T-cell (primary cell): Measurements from ENCODE around the gene FAM53B. TPM values are rescaled to one million over a fixed set of nuclear protein-coding genes. Genes with fewer than 3 reads are reported as not detected.
A peak's percentile ranks its signal among the peaks of the same experiment; 100 is the strongest.

ENCODE experiments used
- ATAC-seq, 4 experiments: fragments of 200-7000 bp in 3 of 4; fragments of 150-1000 bp in 1 of 4; cut with Tn5 transposase; replicated peaks in 1 of 4; 1 replicate in 3 of 4; 2 replicates in 1 of 4; pipeline ENCODE4 v1.10.0; 2021; ENCODE audit warnings: moderate library complexity in 3 of 4, mild to moderate bottlenecking in 2 of 4, moderate number of reproducible peaks in 1 of 4
- CTCF ChIA-PET, 2 donors: fragments of 300-600 bp; sonication (Branson Sonifier 250); formaldehyde crosslinking; loops; one replicate each; lab custom pipeline; 2022; ENCODE audit warnings: antibody characterized with exemption in 2 of 2; lab: Charles Lee
- POLR2A ChIA-PET, 2 donors: fragments of 300-600 bp; sonication (Branson Sonifier 250); formaldehyde crosslinking; loops; one replicate each; lab custom pipeline; 2022; ENCODE audit warnings: antibody characterized with exemption in 2 of 2; lab: Charles Lee
- DNase-seq, 35 experiments: peaks; one replicate each; pipeline versions ENCODE4 v3.0.0 to v3.0.0-alpha.2; 2013 to 2023
- H3K27ac ChIP-seq: one replicate; pipeline ENCODE4 v1.5.1; 2013; ENCODE audit warnings: low read length
- H3K27me3 ChIP-seq, 2 experiments: replicated peaks in 1 of 2; 1 replicate in 1 of 2; 2 replicates in 1 of 2; pipeline versions ENCODE4 v1.6.1 to v1.7.0; 2013; ENCODE audit warnings: low read length in 1 of 2, mixed read lengths in 1 of 2; ENCODE audit not compliant: control insufficient read depth in 2 of 2, insufficient read depth in 2 of 2; ENCODE audit errors: extremely low read depth in 1 of 2
- H3K36me3 ChIP-seq, 2 donors: 1 replicate in 1 of 2; 2 replicates in 1 of 2; pipeline versions ENCODE4 v1.6.1 to v1.7.0; 2013; ENCODE audit warnings: low read length in 1 of 2; ENCODE audit not compliant: control insufficient read depth in 2 of 2, insufficient read depth in 1 of 2; ENCODE audit errors: extremely low read depth in 1 of 2
- H3K4me1 ChIP-seq, 2 experiments: 1 replicate in 1 of 2; 2 replicates in 1 of 2; pipeline versions ENCODE4 v1.6.1 to v1.7.0; 2013; ENCODE audit warnings: low read length in 2 of 2, mixed read lengths in 1 of 2; ENCODE audit not compliant: insufficient read depth in 2 of 2, control insufficient read depth in 1 of 2; ENCODE audit errors: extremely low read depth in 1 of 2
- H3K4me3 ChIP-seq, 2 donors: 1 replicate in 1 of 2; 2 replicates in 1 of 2; pipeline versions ENCODE4 v1.5.1 to v1.7.0; 2013; ENCODE audit warnings: mild to moderate bottlenecking in 2 of 2, low read length in 1 of 2, moderate library complexity in 1 of 2; ENCODE audit not compliant: control insufficient read depth in 1 of 2; ENCODE audit errors: extremely low read depth in 1 of 2
- H3K9me3 ChIP-seq: 2 replicates; pipeline ENCODE4 v1.7.0; 2013
- H3K27ac Mint-ChIP-seq, 2 donors: one replicate each; pipeline ENCODE4 v1.8.0; 2020 to 2021; ENCODE audit warnings: mild to moderate bottlenecking in 2 of 2, mixed read lengths in 2 of 2
- H3K27me3 Mint-ChIP-seq, 2 donors: one replicate each; pipeline ENCODE4 v1.8.0; 2021 to 2022; ENCODE audit warnings: mixed read lengths in 2 of 2
- H3K36me3 Mint-ChIP-seq: one replicate; pipeline ENCODE4 v1.8.0; 2021; ENCODE audit warnings: mixed read lengths
- H3K4me1 Mint-ChIP-seq, 3 donors: one replicate each; pipeline ENCODE4 v1.8.0; 2020 to 2022; ENCODE audit warnings: mixed read lengths in 3 of 3, mild to moderate bottlenecking in 1 of 3
- H3K4me3 Mint-ChIP-seq, 3 donors: one replicate each; pipeline ENCODE4 v1.8.0; 2020 to 2022; ENCODE audit warnings: mild to moderate bottlenecking in 3 of 3, mixed read lengths in 3 of 3, moderate library complexity in 3 of 3
- H3K9me3 Mint-ChIP-seq, 3 donors: one replicate each; pipeline ENCODE4 v1.8.0; 2020 to 2022; ENCODE audit warnings: mixed read lengths in 3 of 3
- WGBS: methylation state at CpG from one replicate; pipeline ENCODE4 v1.1.5; 2013; ENCODE audit warnings: missing lambda C conversion rate; ENCODE audit not compliant: insufficient coverage; 5-methylcytosine and 5-hydroxymethylcytosine counted together
- total RNA-seq, 35 experiments: library from RNA in 6 of 35; stranded (reverse) in 6 of 35; fragments of 120-200 nt in 1 of 35; gene quantifications; one replicate each; pipeline versions ENCODE4 v1.2.1 to v1.2.4 and lab custom pipeline; 2013 to 2026

The FAM53B gene
- total RNA-seq, 5 donors from 2014 or later (not counting 1 experiment from before 2014, with no cell fraction given), result 39.3 to 86.5 (median 52.3) TPM

DNA sequence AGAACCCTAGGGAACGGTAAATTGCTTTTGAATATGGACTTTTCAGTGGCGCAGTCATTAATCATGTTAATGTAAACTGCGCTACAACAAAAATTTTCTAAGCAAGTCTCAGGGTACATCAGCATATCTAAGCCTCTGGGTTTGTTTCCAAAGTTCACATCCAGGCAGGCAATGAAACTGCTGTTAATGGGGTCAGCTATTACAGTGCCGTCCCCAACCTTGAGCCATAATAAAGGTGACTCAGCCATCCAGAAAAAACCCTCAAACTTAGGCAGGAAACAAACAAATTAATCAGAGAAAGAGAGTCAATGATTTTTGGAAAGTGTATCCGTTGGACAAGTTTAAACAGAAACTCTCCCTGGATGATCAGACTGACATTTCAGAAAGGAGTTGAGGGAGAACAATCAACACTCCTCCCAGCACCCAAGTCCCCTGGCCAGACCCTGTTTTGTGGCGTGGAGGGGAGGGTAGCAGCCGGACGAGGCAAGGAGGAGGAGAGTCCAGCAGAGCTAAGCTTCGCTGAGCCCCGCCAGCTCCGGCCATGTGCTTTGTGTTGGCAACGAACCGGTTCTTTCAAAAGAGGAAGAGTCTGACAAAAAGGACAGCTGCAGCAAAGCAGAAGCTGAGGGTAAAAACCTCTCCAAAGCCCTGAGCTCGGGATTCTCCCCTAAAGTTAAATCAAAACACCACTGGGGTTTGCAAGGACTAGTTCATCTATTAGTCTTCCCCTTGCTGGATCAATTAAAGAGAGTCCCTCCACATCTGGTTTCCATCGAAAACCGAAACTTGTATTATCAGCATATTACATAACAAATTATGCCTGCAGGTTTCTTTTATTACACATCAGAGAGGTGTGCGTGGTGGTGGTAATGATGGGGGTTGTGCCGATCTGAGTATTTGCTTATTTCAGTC is 3.6 kb downstream of the FAM53B start:
- H3K4me1 Mint-ChIP-seq, result peaks cover 81 to 82% (median 81%) of the 10 kb centered on the region in 3 donors
- H3K9me3 Mint-ChIP-seq, result no peaks in the 10 kb centered on the region
- Histone ChIP-seq H3K9me3 (no peaks in the 10 kb centered on the region), H3K36me3 (peaks cover 0 to 3% of the 10 kb centered on the region in 2 donors), H3K4me1 (peaks cover 58 to 76% of the 10 kb centered on the region in 2 experiments), H3K4me3 (peak overlapping the region in 1 of 2 donors; percentile 79), H3K27ac (peak overlapping the region; percentile 83), H3K27me3 (no peaks in the 10 kb centered on the region)
- ChIA-PET POLR2A (interaction anchor here (0.5 to 3.1 kb wide), 10 partner anchors 11 to 160 kb away, joined by 3 to 18 read pairs (median 5); no protein-coding TSS in a partner anchor), CTCF (interaction anchor here (0.6 to 4.9 kb wide), 51 partner anchors 8 to 279 kb away, joined by 3 to 132 read pairs (median 6); partner anchors contain the start of gene LHPP (in 1 of the 2))
- peak overlapping the region; percentile 89 to 99 (median 95) for H3K4me3 Mint-ChIP-seq
- ATAC-seq (peak; percentile 2 to 28 (median 5)), DNase-seq (peak in 3 of 35 experiments; percentile 29 to 32 (median 32))
- WGBS, result 29% methylated on average over 12 of the region's 18 CpGs
- no peaks in the 10 kb centered on the region for H3K27me3 Mint-ChIP-seq
- no peaks in the 10 kb centered on the region for H3K36me3 Mint-ChIP-seq
- H3K27ac Mint-ChIP-seq, result peak overlapping the region; percentile 90 to 96

- POLR2A ChIA-PET, result interaction anchor here (0.6 to 1.0 kb wide), 2 partner anchors 21 to 124 kb away, joined by 3 read pairs; no protein-coding TSS in a partner anchor
- Mint-ChIP-seq H3K4me3 (peak overlapping the region; percentile 89 to 99 (median 95)), H3K27ac (peak overlapping the region; percentile 90 to 96), H3K4me1 (peaks cover 81 to 82% (median 81%) of the 10 kb centered on the region in 3 donors), H3K9me3 (no peaks in the 10 kb centered on the region), H3K27me3 (no peaks in the 10 kb centered on the region), H3K36me3 (no peaks in the 10 kb centered on the region)
- Histone ChIP-seq H3K4me1 (peaks cover 58 to 82% of the 10 kb centered on the region in 2 experiments), H3K27ac (peak overlapping the region; percentile 83), H3K36me3 (peaks cover 0 to 3% of the 10 kb centered on the region in 2 donors), H3K27me3 (no peaks in the 10 kb centered on the region), H3K4me3 (peak overlapping the region in 1 of 2 donors; percentile 79), H3K9me3 (no peaks in the 10 kb centered on the region)
- WGBS, result no CpG with 5 or more reads among the region's 7 CpGs
- DNase-seq (peak in 1 of 35 experiments; percentile 62), ATAC-seq (no peak)
- CTCF ChIA-PET, result interaction anchor here (1.1 to 4.9 kb wide), 6 partner anchors 10 to 146 kb away, joined by 3 to 132 read pairs (median 21); no protein-coding TSS in a partner anchor
These were observed 4.2 kb downstream of the FAM53B start for GRCh38 chr10:124739986-124740368.

DNA sequence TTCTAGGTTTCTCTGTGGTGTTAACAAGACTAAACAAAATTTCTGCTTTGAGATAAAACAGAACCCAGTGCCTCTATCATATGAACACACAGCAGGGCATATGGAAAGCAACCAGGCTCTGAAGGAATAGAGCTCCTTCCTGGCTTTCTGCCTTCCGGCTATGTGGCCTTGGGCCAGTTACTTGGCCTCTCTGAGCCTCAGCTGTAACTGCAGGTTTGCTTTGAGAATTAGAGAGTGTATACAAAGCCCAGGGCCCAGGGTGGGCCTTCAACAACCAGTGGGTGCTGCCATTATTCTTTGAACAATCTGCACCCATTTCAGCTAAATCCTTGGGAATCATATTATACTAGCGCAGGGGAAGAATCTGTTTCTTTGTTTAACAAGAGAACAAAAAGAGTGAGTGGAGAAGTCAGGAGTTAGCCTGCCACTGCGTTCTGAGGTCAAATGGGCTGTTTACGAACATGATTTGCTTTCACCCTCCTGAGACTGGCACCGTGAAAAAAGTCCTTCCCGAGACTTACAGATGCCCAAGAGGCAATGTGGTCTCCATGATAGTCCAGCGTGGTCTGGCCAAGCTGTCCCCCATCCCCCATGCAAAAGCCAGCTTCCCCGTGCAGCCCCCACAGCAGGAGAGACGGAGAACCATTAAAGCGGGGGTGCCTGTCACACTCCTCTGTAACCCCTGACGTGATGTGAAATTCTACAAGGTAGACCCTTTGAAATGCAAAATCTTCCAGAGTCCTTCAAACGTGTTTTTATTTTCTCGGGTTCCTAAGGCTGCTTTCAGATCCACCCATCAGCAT is 4.9 kb downstream of the FAM53B start:
- ATAC-seq (no peak), DNase-seq (peak in 1 of 35 experiments; percentile 12)
- Histone ChIP-seq H3K27ac (peak overlapping the region; percentile 83), H3K27me3 (no peaks in the 10 kb centered on the region), H3K36me3 (peaks cover 0 to 3% of the 10 kb centered on the region in 2 donors), H3K9me3 (no peaks in the 10 kb centered on the region), H3K4me1 (peaks cover 61 to 85% of the 10 kb centered on the region in 2 experiments), H3K4me3 (no peak overlapping the region)
- ChIA-PET POLR2A (interaction anchor here (0.6 to 1.0 kb wide), 2 partner anchors 20 to 123 kb away, joined by 3 read pairs; no protein-coding TSS in a partner anchor), CTCF (interaction anchor here (1.1 to 4.9 kb wide), 5 partner anchors 9 to 145 kb away, joined by 3 to 132 read pairs (median 35); no protein-coding TSS in a partner anchor)
- H3K27ac Mint-ChIP-seq, result peak overlapping the region; percentile 90 to 96
- H3K36me3 Mint-ChIP-seq, result no peaks in the 10 kb centered on the region
- H3K4me1 Mint-ChIP-seq, result peaks cover 84 to 85% (median 84%) of the 10 kb centered on the region in 3 donors
- H3K4me3 Mint-ChIP-seq, result peak overlapping the region; percentile 89 to 99 (median 95)
- H3K9me3 Mint-ChIP-seq, result no peaks in the 10 kb centered on the region
- no peaks in the 10 kb centered on the region for H3K27me3 Mint-ChIP-seq
- WGBS, result 42% methylated on average over 4 of the region's 13 CpGs

GRCh38 chr10:124738441-124738840 is 5.7 kb downstream of the FAM53B start:
- Mint-ChIP-seq H3K27ac (peak overlapping the region; percentile 90 to 96), H3K4me3 (peak overlapping the region in 2 of 3 donors; percentile 46 to 89), H3K9me3 (no peaks in the 10 kb centered on the region), H3K27me3 (no peaks in the 10 kb centered on the region), H3K36me3 (no peaks in the 10 kb centered on the region), H3K4me1 (peaks cover 92 to 94% (median 93%) of the 10 kb centered on the region in 3 donors)
- H3K4me1 ChIP-seq, result peaks cover 67 to 94% of the 10 kb centered on the region in 2 experiments
- ATAC-seq (no peak), DNase-seq (peak in 1 of 35 experiments; percentile 8)
- H3K27ac ChIP-seq, result peak overlapping the region; percentile 83
- H3K27me3 ChIP-seq, result no peaks in the 10 kb centered on the region
- WGBS, result 50% methylated on average over 2 of the region's 6 CpGs
- no peaks in the 10 kb centered on the region for H3K9me3 ChIP-seq
- peaks cover 0 to 3% of the 10 kb centered on the region in 2 donors for H3K36me3 ChIP-seq
- ChIA-PET POLR2A (no interaction called here), CTCF (interaction anchor here (0.9 to 4.9 kb wide), 4 partner anchors 15 to 90 kb away, joined by 3 to 132 read pairs (median 30); no protein-coding TSS in a partner anchor)
- no peak overlapping the region for H3K4me3 ChIP-seq

DNA sequence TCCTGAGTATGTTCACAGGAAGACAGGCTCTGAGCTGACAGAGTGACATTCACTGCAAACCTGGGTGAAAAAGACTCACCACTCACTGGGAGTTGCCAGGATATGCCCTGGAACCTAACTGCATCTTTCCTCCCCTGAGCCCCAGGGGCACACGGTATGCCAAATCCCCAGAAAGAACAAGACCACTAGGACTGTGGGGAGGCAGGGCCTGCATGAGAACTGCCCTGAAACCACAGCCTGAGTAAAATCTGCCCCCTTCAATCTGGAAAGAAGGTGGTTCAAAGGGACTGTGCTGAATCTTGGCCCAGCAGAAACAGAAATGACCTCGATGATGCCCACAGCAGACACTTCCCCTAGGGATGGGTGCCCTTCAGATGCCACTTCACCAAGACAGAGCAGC is 6.5 kb downstream of the FAM53B start:
- 71% methylated on average over 2 of the region's 2 CpGs for WGBS
- Histone ChIP-seq H3K4me1 (peaks cover 68 to 98% of the 10 kb centered on the region in 2 experiments), H3K36me3 (peaks cover 0 to 3% of the 10 kb centered on the region in 2 donors), H3K9me3 (no peaks in the 10 kb centered on the region), H3K4me3 (no peak overlapping the region), H3K27me3 (no peaks in the 10 kb centered on the region), H3K27ac (peak overlapping the region; percentile 1)
- peaks cover 98 to 99% (median 98%) of the 10 kb centered on the region in 3 donors for H3K4me1 Mint-ChIP-seq
- CTCF ChIA-PET, result interaction anchor here in 1 of 2 donors (0.9 kb wide), 1 partner anchor 14 kb away, joined by 3 read pairs; no protein-coding TSS in a partner anchor
- H3K9me3 Mint-ChIP-seq, result no peaks in the 10 kb centered on the region
- H3K36me3 Mint-ChIP-seq, result peaks cover 4% of the 10 kb centered on the region
- H3K4me3 Mint-ChIP-seq, result peak overlapping the region in 1 of 3 donors; percentile 86
- no peaks in the 10 kb centered on the region for H3K27me3 Mint-ChIP-seq
- no peak for DNase-seq
- H3K27ac Mint-ChIP-seq, result peak overlapping the region; percentile 65 to 96
- POLR2A ChIA-PET, result no interaction called here
- ATAC-seq, result no peak
